GM23338 (cell line): ENCODE measurements around the gene ARMH1. TPM values are rescaled to one million over a fixed set of nuclear protein-coding genes. Genes with fewer than 3 reads are reported as not detected.

Source experiments
- ATAC-seq: fragments of 200-7000 bp; cut with Tn5 transposase; 3 replicates; pipeline ENCODE4 v1.9.1; 2020
- DNase-seq: peaks from one replicate; pipeline ENCODE4 v3.0.0-alpha.2; 2015; ENCODE audit warnings: low spot score
- H2AFZ ChIP-seq: fragments of 200-600 bp; sonication (generic); 2 replicates; pipeline ENCODE4 v1.8.0; 2016; ENCODE audit warnings: antibody characterized with exemption, mild to moderate bottlenecking, moderate library complexity
- H3F3A ChIP-seq: fragments of 200-600 bp; sonication (generic); replicated peaks from 2 replicates; pipeline ENCODE4 v1.8.0; 2017; ENCODE audit warnings: antibody characterized with exemption, mixed run types, low read depth
- H3K27ac ChIP-seq: fragments of 200-600 bp; sonication (generic); 2 replicates; pipeline ENCODE4 v1.6.1; 2016; ENCODE audit warnings: low read depth
- H3K27me3 ChIP-seq: fragments of 200-600 bp; sonication (generic); 2 replicates; pipeline ENCODE4 v1.8.0; 2016; ENCODE audit warnings: mild to moderate bottlenecking, mixed run types, moderate library complexity; ENCODE audit not compliant: insufficient read depth
- H3K36me3 ChIP-seq: fragments of 200-600 bp; sonication (generic); 2 replicates; pipeline ENCODE4 v1.8.0; 2016; ENCODE audit warnings: mild to moderate bottlenecking; ENCODE audit not compliant: insufficient read depth
- H3K4me1 ChIP-seq: fragments of 200-600 bp; sonication (generic); 2 replicates; pipeline ENCODE4 v1.8.0; 2016; ENCODE audit warnings: mild to moderate bottlenecking, moderate library complexity; ENCODE audit not compliant: insufficient read depth
- H3K4me2 ChIP-seq: fragments of 200-600 bp; sonication (generic); 2 replicates; pipeline ENCODE4 v1.7.1; 2017; ENCODE audit warnings: mixed run types
- H3K4me3 ChIP-seq: fragments of 200-600 bp; sonication (generic); 2 replicates; pipeline ENCODE4 v1.6.1; 2016; ENCODE audit warnings: mixed run types
- H3K79me2 ChIP-seq: fragments of 200-600 bp; sonication (generic); replicated peaks from 2 replicates; pipeline ENCODE4 v1.8.0; 2017; ENCODE audit warnings: mild to moderate bottlenecking; ENCODE audit not compliant: insufficient read depth
- H3K9me2 ChIP-seq: fragments of 200-600 bp; sonication (generic); 2 replicates; pipeline ENCODE4 v1.8.0; 2017; ENCODE audit not compliant: insufficient read depth
- H4K20me1 ChIP-seq: fragments of 200-600 bp; sonication (generic); replicated peaks from 2 replicates; pipeline ENCODE4 v1.8.0; 2017; ENCODE audit warnings: mild to moderate bottlenecking; ENCODE audit not compliant: insufficient read depth
- H3K27ac Mint-ChIP-seq: 2 replicates; pipeline ENCODE4 v1.8.0; 2020; ENCODE audit warnings: inconsistent platforms, mild to moderate bottlenecking, moderate library complexity, mixed read lengths
- H3K27me3 Mint-ChIP-seq: 3 replicates; pipeline ENCODE4 v1.8.0; 2022; ENCODE audit warnings: low read depth, mild to moderate bottlenecking, moderate library complexity, mixed read lengths, inconsistent platforms; ENCODE audit not compliant: insufficient read depth, poor library complexity
- H3K36me3 Mint-ChIP-seq: 3 replicates; pipeline ENCODE4 v1.8.0; 2021; ENCODE audit warnings: low read depth, mild to moderate bottlenecking, inconsistent platforms, moderate library complexity, mixed read lengths
- H3K4me1 Mint-ChIP-seq: 3 replicates; pipeline ENCODE4 v1.8.0; 2020; ENCODE audit warnings: mild to moderate bottlenecking, inconsistent platforms, mixed read lengths
- H3K4me3 Mint-ChIP-seq: 3 replicates; pipeline ENCODE4 v1.8.0; 2021; ENCODE audit warnings: moderate library complexity, mild to moderate bottlenecking, inconsistent platforms, mixed read lengths
- H3K9me3 Mint-ChIP-seq: 3 replicates; pipeline ENCODE4 v1.8.0; 2020; ENCODE audit warnings: moderate library complexity, mild to moderate bottlenecking, inconsistent platforms, mixed read lengths
- CREB1 ChIP-seq: fragments of 250-450 bp; sonication (Bioruptor Pico); IDR thresholded peaks from 2 replicates; pipeline ENCODE4 v1.5.0; 2020; ENCODE audit warnings: low read depth, mild to moderate bottlenecking, moderate library complexity
- EZH2 ChIP-seq: fragments of 200-600 bp; sonication (generic); IDR thresholded peaks from one replicate; pipeline ENCODE4 v1.8.0; 2017; ENCODE audit warnings: antibody characterized with exemption, mild to moderate bottlenecking, low read depth; ENCODE audit not compliant: unreplicated experiment
- EZH2phosphoT487 ChIP-seq: fragments of 200-600 bp; sonication (generic); IDR thresholded peaks from one replicate; pipeline ENCODE4 v1.8.1; 2018; ENCODE audit warnings: antibody characterized with exemption; ENCODE audit not compliant: unreplicated experiment
- JUNB ChIP-seq: IDR thresholded peaks from one replicate; pipeline ENCODE4 v1.6.1; 2016; ENCODE audit warnings: antibody characterized with exemption; ENCODE audit not compliant: unreplicated experiment
- NANOG ChIP-seq: IDR thresholded peaks from 2 replicates; pipeline ENCODE4 v1.6.1; 2016; ENCODE audit warnings: antibody characterized with exemption, borderline replicate concordance
- POLR2AphosphoS5 ChIP-seq: IDR thresholded peaks from 2 replicates; pipeline ENCODE4 v1.6.1; 2016; ENCODE audit warnings: antibody characterized with exemption, low read depth
- STAT1 ChIP-seq: IDR thresholded peaks from one replicate; pipeline ENCODE4 v1.6.1; 2016; ENCODE audit warnings: antibody characterized with exemption; ENCODE audit not compliant: unreplicated experiment
- ZNF114 ChIP-seq: fragments of 250-450 bp; sonication (Bioruptor Pico); IDR thresholded peaks from 2 replicates; pipeline ENCODE4 v1.5.0; 2020; ENCODE audit warnings: mild to moderate bottlenecking, moderate library complexity
- ZNF331 ChIP-seq: fragments of 250-450 bp; sonication (Bioruptor Pico); IDR thresholded peaks from 2 replicates; pipeline ENCODE4 v1.5.0; 2020; ENCODE audit warnings: low read depth, mild to moderate bottlenecking, moderate library complexity
- polyA plus RNA-seq: library from polyadenylated mRNA; unstranded; fragments of >200 nt; fragmentation: Nextera tagmentation; extraction: Ambion mirVana; gene quantifications from 2 replicates; pipeline ENCODE4 v1.2.1, GENCODE V29; 2016
- total RNA-seq: library from RNA; depleted of rRNA; stranded (reverse); fragments of >200 nt; shearing (Covaris generic); gene quantifications from 2 replicates; pipeline ENCODE4 v1.2.3, GENCODE V29; 2014
- TF ChIP-seq, protein P1 (sequence below): IDR thresholded peaks from one replicate; pipeline ENCODE4 v1.6.1; 2018; ENCODE audit warnings: antibody characterized with exemption; ENCODE audit not compliant: unreplicated experiment
- TF ChIP-seq, protein P2 (sequence below), 2 experiments: fragments of 200-600 bp in 1 of 2; sonication (generic) in 1 of 2; conservative IDR thresholded peaks; 2 replicates each; pipeline versions ENCODE4 v1.5.1 to v1.6.1; 2016 to 2017; ENCODE audit warnings: antibody characterized with exemption in 2 of 2, low read depth in 2 of 2, mild to moderate bottlenecking in 2 of 2, moderate library complexity in 1 of 2
- TF ChIP-seq, protein P3 (sequence below): fragments of 250-450 bp; sonication (Bioruptor Pico); IDR thresholded peaks from 2 replicates; pipeline ENCODE4 v1.5.0; 2020; ENCODE audit warnings: mild to moderate bottlenecking, moderate library complexity
- TF ChIP-seq, protein P4 (sequence below): IDR thresholded peaks from 2 replicates; pipeline ENCODE4 v1.6.1; 2016; ENCODE audit warnings: antibody characterized with exemption

Gene ARMH1
- total and polyA plus RNA-seq, 2 experiments from 2014 or later = 0.31 TPM; not detected in 1

DNA sequence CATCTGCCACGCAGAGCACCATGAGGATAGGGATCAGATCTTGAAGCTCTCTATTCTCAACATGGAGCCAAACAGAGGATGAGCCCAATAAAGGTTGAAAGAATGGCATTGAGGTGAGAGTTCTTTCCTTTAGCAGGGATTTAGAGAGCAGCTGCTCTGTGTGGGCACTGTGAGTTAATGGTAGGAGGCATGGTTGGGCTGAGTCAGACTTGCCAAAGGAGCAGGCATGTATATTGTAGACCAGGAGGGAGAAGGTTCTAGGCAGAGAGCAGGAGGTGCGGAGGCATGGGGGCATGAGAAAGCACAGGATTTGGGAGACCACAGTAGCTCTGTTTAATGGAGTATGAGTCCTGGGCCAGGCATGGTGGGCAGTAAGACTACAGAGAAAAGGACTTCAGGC is 32.3 kb upstream of the ARMH1 start:
- Histone ChIP-seq H3K27me3 (no peaks in the 10 kb centered on the region), H3K79me2 (no peaks in the 10 kb centered on the region), H3K9me2 (no peaks in the 10 kb centered on the region), H3K4me2 (no peak overlapping the region), H4K20me1 (peaks cover 6% of the 10 kb centered on the region), H3K4me1 (no peaks in the 10 kb centered on the region), H3F3A (peaks cover 9% of the 10 kb centered on the region; the same call in 1 of the 2 replicates), H3K4me3 (no peak overlapping the region), H3K27ac (no peak overlapping the region), H3K36me3 (peaks cover 18% of the 10 kb centered on the region), H2AFZ (no peak overlapping the region)
- Mint-ChIP-seq H3K4me3 (no peak overlapping the region), H3K9me3 (no peaks in the 10 kb centered on the region; the same call in 2 of the 3 replicates), H3K4me1 (no peaks in the 10 kb centered on the region; the same call in 2 of the 3 replicates), H3K27me3 (peaks cover 3% of the 10 kb centered on the region), H3K36me3 (peaks cover 76% of the 10 kb centered on the region), H3K27ac (peak overlapping the region; percentile 12; the same call in 1 of the 2 replicates)
- no peak for DNase-seq
- TF ChIP-seq, protein P1, sequence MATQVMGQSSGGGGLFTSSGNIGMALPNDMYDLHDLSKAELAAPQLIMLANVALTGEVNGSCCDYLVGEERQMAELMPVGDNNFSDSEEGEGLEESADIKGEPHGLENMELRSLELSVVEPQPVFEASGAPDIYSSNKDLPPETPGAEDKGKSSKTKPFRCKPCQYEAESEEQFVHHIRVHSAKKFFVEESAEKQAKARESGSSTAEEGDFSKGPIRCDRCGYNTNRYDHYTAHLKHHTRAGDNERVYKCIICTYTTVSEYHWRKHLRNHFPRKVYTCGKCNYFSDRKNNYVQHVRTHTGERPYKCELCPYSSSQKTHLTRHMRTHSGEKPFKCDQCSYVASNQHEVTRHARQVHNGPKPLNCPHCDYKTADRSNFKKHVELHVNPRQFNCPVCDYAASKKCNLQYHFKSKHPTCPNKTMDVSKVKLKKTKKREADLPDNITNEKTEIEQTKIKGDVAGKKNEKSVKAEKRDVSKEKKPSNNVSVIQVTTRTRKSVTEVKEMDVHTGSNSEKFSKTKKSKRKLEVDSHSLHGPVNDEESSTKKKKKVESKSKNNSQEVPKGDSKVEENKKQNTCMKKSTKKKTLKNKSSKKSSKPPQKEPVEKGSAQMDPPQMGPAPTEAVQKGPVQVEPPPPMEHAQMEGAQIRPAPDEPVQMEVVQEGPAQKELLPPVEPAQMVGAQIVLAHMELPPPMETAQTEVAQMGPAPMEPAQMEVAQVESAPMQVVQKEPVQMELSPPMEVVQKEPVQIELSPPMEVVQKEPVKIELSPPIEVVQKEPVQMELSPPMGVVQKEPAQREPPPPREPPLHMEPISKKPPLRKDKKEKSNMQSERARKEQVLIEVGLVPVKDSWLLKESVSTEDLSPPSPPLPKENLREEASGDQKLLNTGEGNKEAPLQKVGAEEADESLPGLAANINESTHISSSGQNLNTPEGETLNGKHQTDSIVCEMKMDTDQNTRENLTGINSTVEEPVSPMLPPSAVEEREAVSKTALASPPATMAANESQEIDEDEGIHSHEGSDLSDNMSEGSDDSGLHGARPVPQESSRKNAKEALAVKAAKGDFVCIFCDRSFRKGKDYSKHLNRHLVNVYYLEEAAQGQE = no peak
- TF ChIP-seq, protein P2, sequence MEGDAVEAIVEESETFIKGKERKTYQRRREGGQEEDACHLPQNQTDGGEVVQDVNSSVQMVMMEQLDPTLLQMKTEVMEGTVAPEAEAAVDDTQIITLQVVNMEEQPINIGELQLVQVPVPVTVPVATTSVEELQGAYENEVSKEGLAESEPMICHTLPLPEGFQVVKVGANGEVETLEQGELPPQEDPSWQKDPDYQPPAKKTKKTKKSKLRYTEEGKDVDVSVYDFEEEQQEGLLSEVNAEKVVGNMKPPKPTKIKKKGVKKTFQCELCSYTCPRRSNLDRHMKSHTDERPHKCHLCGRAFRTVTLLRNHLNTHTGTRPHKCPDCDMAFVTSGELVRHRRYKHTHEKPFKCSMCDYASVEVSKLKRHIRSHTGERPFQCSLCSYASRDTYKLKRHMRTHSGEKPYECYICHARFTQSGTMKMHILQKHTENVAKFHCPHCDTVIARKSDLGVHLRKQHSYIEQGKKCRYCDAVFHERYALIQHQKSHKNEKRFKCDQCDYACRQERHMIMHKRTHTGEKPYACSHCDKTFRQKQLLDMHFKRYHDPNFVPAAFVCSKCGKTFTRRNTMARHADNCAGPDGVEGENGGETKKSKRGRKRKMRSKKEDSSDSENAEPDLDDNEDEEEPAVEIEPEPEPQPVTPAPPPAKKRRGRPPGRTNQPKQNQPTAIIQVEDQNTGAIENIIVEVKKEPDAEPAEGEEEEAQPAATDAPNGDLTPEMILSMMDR (conservative IDR thresholded peaks at IDR 0.05; ENCODE audit: low read depth in 2 of 2) = no peak
- no peak for TF ChIP-seq ZNF331
- no peak for TF ChIP-seq EZH2phosphoT487
- TF ChIP-seq, protein P3, sequence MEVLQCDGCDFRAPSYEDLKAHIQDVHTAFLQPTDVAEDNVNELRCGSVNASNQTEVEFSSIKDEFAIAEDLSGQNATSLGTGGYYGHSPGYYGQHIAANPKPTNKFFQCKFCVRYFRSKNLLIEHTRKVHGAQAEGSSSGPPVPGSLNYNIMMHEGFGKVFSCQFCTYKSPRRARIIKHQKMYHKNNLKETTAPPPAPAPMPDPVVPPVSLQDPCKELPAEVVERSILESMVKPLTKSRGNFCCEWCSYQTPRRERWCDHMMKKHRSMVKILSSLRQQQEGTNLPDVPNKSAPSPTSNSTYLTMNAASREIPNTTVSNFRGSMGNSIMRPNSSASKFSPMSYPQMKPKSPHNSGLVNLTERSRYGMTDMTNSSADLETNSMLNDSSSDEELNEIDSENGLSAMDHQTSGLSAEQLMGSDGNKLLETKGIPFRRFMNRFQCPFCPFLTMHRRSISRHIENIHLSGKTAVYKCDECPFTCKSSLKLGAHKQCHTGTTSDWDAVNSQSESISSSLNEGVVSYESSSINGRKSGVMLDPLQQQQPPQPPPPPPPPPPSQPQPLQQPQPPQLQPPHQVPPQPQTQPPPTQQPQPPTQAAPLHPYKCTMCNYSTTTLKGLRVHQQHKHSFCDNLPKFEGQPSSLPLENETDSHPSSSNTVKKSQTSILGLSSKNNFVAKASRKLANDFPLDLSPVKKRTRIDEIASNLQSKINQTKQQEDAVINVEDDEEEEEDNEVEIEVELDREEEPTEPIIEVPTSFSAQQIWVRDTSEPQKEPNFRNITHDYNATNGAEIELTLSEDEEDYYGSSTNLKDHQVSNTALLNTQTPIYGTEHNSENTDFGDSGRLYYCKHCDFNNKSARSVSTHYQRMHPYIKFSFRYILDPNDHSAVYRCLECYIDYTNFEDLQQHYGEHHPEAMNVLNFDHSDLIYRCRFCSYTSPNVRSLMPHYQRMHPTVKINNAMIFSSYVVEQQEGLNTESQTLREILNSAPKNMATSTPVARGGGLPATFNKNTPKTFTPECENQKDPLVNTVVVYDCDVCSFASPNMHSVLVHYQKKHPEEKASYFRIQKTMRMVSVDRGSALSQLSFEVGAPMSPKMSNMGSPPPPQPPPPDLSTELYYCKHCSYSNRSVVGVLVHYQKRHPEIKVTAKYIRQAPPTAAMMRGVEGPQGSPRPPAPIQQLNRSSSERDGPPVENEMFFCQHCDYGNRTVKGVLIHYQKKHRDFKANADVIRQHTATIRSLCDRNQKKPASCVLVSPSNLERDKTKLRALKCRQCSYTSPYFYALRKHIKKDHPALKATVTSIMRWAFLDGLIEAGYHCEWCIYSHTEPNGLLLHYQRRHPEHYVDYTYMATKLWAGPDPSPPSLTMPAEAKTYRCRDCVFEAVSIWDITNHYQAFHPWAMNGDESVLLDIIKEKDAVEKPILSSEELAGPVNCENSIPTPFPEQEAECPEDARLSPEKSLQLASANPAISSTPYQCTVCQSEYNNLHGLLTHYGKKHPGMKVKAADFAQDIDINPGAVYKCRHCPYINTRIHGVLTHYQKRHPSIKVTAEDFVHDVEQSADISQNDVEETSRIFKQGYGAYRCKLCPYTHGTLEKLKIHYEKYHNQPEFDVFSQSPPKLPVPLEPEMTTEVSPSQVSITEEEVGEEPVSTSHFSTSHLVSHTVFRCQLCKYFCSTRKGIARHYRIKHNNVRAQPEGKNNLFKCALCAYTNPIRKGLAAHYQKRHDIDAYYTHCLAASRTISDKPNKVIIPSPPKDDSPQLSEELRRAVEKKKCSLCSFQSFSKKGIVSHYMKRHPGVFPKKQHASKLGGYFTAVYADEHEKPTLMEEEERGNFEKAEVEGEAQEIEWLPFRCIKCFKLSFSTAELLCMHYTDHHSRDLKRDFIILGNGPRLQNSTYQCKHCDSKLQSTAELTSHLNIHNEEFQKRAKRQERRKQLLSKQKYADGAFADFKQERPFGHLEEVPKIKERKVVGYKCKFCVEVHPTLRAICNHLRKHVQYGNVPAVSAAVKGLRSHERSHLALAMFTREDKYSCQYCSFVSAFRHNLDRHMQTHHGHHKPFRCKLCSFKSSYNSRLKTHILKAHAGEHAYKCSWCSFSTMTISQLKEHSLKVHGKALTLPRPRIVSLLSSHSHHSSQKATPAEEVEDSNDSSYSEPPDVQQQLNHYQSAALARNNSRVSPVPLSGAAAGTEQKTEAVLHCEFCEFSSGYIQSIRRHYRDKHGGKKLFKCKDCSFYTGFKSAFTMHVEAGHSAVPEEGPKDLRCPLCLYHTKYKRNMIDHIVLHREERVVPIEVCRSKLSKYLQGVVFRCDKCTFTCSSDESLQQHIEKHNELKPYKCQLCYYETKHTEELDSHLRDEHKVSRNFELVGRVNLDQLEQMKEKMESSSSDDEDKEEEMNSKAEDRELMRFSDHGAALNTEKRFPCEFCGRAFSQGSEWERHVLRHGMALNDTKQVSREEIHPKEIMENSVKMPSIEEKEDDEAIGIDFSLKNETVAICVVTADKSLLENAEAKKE (CRISPR knock-in tag) = no peak
- no peak for TF ChIP-seq JUNB
- TF ChIP-seq STAT1 = no peak
- no peak for TF ChIP-seq POLR2AphosphoS5
- no peak for TF ChIP-seq EZH2
- no peak for TF ChIP-seq CREB1 (CRISPR knock-in tag)
- no peak for TF ChIP-seq NANOG
- TF ChIP-seq, protein P4, sequence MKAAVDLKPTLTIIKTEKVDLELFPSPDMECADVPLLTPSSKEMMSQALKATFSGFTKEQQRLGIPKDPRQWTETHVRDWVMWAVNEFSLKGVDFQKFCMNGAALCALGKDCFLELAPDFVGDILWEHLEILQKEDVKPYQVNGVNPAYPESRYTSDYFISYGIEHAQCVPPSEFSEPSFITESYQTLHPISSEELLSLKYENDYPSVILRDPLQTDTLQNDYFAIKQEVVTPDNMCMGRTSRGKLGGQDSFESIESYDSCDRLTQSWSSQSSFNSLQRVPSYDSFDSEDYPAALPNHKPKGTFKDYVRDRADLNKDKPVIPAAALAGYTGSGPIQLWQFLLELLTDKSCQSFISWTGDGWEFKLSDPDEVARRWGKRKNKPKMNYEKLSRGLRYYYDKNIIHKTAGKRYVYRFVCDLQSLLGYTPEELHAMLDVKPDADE = no peak
- no peak for TF ChIP-seq ZNF114 (CRISPR knock-in tag)
- ATAC-seq = no peak
